Urothelium cell line (cell line): Measurements from ENCODE around the gene COTL1.
A peak's percentile ranks its signal among the peaks of the same experiment; 100 is the strongest.
"Not testable (repeated sequence)": the region's sequence is repeated elsewhere in the genome, so short reads cannot be mapped to it uniquely, and the experiment has no call there.

Source experiments
- DNase-seq: peaks from one replicate; pipeline ENCODE4 v3.0.0; 2011; ENCODE audit warnings: low spot score, mixed read lengths
- FAIRE-seq: peaks from 2 replicates; lab custom pipeline; 2011; peaks lifted over from hg19 to GRCh38; lab: Jason Lieb, UNC

Gene COTL1

DNA sequence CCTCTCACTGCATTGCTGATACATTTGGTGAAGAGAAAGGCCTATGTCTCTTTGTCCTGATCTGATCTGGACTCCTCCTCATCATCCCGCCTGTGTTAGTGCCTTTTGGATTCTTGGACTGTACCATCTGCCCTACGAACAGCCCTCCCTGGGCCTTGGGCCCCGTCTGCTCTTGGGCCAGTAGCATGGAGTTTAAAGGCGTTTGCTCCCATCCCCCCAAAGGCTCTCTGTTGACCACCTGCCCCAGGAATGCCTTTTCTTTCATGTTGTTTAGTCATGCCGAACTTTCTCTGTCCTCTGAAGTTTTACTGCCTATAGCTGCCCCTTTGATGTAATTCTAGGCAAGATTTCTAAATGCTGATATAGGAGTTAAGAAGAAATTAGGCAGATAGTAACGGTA is 82.5 kb downstream of the COTL1 start:
- FAIRE-seq (no peak), DNase-seq (no peak)

- FAIRE-seq (no peak), DNase-seq (no peak)
Measured at GRCh38 chr16:84534815-84535214, 83.1 kb downstream of the COTL1 start.

DNA sequence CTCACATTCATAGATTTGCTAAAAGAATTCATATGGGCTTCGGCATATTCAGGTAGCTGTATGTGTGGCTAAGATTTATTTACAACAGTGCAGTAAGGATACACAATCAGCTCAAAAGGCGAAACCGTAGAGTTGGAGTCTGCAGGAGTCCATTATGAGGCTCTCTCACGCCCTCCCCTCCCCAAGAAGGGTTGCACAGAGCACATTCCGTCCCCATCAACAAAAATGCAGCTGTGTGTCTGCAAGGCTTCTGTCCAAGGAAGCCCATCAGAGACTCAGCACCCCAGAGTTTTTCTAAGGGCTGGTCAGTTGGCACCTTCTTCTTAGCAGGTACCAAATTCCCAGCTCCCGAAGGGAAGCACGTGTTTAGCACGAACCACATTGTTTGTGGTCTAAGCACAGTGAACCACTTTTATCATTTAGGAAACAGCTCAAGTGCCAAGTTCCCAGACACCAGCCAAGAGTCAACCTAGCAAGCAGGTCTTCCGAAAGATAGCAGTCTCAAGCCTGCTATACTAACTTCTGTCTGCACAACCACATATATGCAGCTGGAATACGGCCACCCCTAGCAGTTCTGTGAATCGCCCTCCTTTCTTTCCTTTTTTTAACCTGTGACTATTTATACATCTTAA is 84.9 kb downstream of the COTL1 start:
- FAIRE-seq (no peak), DNase-seq (no peak)

DNA sequence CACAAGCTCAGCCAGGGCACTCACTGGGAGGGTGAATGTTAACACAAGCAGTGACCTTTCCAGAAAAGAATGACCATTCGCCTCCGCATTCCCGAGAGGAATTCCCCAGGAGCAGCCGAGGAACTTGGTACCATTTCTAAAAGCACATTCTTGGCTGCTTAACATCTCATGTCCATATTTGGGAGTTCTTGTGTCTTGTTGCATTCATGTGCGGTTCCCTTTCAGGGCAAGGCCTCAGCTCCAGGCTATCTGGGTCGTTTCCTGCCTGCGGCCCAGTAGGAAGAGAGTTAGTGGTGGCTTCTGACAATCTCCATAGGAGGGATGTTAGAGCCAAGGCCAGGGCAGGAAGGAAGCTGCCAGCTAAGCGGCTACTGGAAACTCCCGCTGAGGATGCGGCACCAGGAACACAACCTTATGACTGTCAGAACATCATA is 85.6 kb downstream of the COTL1 start:
- DNase-seq (peak; percentile 63), FAIRE-seq (no peak)

GRCh38 chr16:84531671-84532111 is 86.2 kb downstream of the COTL1 start:
- FAIRE-seq (no peak), DNase-seq (no peak)

- DNase-seq (no peak), FAIRE-seq (no peak)
Measured at GRCh38 chr16:84530590-84530989, 87.3 kb downstream of the COTL1 start.

GRCh38 chr16:84529607-84530006 is 88.3 kb downstream of the COTL1 start:
- FAIRE-seq (no peak), DNase-seq (no peak)

- no peak for FAIRE-seq
- DNase-seq = no peak
Measured at GRCh38 chr16:84528322-84528721, 89.6 kb downstream of the COTL1 start.

DNA sequence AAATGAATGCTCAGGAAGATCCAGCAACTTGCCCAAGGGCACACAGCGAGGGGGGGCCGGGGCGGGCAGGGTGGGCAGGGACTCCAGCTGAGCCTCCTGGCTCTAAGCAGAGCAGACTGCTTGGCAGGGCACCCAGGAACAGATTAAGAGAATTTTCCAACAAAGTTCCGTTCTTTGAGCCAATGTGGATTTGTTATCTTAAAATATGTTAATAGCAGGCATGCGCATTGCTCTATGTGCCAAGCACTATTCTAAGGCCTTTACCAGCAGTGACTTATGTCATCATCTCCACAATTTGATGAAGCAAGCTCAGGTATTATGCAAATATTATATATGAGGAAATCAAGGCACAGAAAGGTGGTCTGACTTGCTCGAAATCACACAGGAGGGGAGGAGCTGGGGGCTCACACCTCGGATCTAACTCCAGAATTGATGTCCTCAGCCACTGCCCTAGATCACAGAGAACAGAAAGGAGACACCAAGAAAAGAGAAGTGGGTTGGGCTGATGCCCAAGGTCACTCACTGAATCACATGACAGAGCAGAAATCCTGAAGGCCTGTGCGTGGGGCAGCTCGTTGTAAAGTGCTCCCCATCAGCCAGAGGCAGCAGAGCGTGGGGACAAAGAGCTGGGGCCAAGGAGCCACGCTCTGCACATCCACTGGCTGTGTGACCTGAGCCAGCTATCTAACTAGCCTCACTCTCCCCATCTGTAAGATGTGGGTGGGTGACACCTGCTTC is 90.2 kb downstream of the COTL1 start:
- FAIRE-seq (no peak), DNase-seq (no peak)

- DNase-seq (no peak), FAIRE-seq (no peak)
Measured at GRCh38 chr16:84526794-84527531, 90.9 kb downstream of the COTL1 start.

- DNase-seq, FAIRE-seq: not testable (repeated sequence)
Measured at GRCh38 chr16:84524941-84525581, 92.8 kb downstream of the COTL1 start.

- no peak for FAIRE-seq
- no peak for DNase-seq
Measured at GRCh38 chr16:84524346-84524920, 93.4 kb downstream of the COTL1 start.

DNA sequence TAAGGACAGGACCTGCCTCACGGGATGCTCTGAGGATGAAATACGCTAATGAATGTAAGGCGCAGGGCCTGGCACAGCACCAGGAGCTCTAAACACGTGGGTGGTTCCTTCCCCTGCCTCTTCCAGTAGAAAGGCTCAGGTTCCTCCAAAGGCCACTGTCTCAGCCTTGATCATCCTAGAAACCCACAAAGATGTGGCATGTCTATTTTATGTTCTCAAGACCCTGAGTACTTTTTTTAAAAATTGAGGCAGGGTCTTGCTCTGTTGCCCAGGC is 96.4 kb downstream of the COTL1 start:
- no peak for FAIRE-seq
- no peak for DNase-seq

- FAIRE-seq (no peak), DNase-seq (no peak)
Measured at GRCh38 chr16:84520725-84521496, 97.0 kb downstream of the COTL1 start.

DNA sequence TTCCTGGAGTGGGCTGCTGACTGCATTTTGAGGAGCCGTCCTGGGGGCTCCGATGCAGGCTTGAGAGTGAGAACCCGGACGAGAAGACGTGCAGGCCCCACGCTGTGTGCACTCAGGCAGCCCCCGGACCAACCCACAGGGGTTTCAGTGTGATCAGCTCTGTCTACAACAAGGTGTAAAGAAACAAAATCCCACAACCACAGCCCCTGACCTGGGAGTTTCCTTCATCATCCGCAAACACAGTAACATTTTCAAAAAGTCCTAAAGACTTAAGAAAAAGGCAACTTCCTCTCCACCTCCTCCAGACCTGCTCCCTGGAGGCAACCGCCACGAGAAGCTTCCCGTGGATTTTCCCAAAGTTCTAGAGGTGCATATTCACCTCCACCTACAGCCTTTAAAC is 98.0 kb downstream of the COTL1 start:
- FAIRE-seq (no peak), DNase-seq (no peak)

GRCh38 chr16:84518804-84519341 is 99.0 kb downstream of the COTL1 start:
- FAIRE-seq = no peak
- DNase-seq = no peak

DNA sequence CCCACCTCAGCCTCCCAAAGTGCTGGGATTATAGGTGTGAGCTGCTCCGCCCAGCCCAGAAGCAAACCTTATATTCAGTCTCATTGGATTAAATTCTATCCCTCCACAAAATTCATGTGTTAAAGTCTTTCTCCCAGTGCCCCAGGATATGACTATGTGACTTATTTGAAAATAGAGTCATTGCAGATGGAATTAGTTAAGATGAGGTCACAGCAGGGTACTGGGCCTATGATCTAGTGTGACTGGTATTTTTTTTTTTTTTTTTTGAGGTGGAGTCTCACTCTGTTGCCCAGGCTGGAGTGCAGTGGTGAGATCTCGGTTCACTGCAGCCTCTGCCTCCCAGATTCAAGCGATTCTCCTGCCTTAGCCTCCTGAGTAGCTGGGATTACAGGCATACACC is 99.7 kb downstream of the COTL1 start:
- not testable (repeated sequence) for DNase-seq, FAIRE-seq

DNA sequence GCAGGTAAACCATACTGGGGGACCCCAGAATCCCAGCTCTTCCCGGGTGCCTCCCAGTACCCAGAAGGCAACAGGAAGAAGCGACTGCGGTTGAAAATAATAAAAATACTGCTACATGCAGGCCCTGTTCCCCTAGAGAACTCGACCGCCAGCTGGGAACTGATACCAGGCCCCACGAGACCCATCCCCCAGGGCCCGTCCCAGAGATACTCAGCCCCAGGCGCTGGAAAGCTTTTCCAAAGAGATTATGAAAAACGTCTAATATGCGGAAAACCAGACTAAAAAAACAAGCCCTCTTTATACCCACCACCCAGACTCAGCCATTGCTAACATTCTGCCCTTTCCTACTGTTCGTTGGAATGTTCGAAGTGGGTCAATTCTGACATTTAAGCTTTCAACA is 100.5 kb downstream of the COTL1 start:
- no peak for DNase-seq
- FAIRE-seq = no peak
